NCI-H2196 (cell line): Measurements from ENCODE around the gene GRAMD1A.
"Not testable (repeated sequence)": the region's sequence is repeated elsewhere in the genome, so short reads cannot be mapped to it uniquely, and the experiment has no call there.

Experiments
- DNase-seq: peaks from one replicate; lab custom pipeline; 2025; ENCODE audit not compliant: unreplicated experiment; lab: John Stamatoyannopoulos, UW

The GRAMD1A gene

DNA sequence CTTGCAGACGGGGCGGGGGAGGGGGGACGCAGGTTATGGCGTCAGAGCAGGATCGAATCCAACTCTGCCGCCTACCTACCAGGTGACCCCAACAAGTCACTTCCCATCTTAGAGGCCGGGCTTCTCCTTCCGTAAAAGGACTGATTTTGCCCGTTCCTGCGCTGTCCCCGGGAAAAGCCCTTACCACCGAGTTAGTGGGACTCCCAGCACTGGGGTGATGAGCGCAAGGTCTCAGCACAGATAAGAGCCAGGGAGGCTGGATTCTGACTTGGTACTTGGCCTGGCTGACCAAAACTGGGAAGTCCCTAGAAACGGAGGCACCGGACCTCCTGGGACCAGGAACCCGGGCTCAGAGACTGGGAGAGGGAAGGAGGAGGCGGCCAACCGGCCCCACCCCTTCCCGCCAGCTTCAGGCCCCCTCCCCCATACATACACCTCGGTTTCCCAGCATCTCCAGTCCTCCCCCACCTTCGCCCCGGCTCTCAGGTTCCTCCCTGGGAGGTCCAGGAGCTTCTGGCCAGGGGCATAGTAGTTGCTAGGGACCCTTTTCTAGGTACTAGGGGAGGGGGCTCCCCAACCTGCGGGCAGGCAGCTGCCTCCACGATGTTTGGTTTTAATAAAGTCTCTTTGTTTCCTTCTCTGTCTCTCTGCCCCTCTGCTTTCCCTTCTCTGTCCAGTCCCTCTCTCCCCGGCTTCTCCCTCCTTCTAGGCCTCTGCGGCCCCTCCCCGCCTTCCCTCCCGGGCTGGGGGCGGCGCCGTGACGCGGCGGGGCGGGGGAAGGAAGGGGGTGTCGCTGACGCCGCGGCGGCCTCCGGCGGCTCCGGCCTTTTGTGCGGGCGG is at the start of gene GRAMD1A:
GRAMD1A (plus strand) TSS at position 826 of the 840 bp plus-strand sequence. CDS start 156 bp downstream, outside the sequence.
- peak; percentile 90 for DNase-seq

GRCh38 chr19:34953092-34953491 is 47.0 kb upstream of the GRAMD1A start:
- no peak for DNase-seq

GRCh38 chr19:34957830-34958751 is 42.0 kb upstream of the GRAMD1A start:
- no peak for DNase-seq

- DNase-seq = no peak
Measured at GRCh38 chr19:34959021-34959420, 41.1 kb upstream of the GRAMD1A start.

DNA sequence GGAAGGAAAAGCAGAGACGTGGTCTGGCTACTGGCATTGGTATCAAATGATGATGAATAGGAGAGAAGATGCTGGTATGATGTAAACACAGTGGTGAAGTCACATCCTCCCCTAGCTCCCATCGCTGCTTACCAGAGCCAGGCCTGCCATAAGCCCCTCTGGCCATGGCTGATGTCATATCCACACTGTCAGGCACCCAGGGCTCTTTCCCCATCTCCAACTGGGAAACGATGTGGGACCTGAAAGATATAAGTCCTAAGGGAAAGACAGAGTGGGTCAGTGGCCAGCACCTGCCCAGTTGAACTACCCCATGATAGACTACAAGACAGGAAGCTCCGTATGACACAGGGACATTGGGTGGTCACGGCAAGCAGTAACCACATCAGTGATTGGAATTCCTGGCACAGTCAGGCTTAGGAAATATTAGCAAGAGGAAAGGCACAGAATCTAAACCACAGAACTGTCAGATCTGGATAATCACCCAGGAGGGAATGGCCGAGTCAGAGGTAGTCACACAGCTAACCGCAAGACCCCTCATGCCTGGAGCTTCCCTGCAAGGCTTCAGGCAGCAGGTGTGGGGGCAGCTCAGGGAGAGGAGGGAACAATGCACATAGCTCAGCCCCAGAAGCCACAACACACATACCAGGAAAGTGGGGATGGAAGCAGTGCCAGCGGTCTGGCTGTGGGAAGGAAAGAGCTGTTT is 39.9 kb upstream of the GRAMD1A start:
- no peak for DNase-seq

DNA sequence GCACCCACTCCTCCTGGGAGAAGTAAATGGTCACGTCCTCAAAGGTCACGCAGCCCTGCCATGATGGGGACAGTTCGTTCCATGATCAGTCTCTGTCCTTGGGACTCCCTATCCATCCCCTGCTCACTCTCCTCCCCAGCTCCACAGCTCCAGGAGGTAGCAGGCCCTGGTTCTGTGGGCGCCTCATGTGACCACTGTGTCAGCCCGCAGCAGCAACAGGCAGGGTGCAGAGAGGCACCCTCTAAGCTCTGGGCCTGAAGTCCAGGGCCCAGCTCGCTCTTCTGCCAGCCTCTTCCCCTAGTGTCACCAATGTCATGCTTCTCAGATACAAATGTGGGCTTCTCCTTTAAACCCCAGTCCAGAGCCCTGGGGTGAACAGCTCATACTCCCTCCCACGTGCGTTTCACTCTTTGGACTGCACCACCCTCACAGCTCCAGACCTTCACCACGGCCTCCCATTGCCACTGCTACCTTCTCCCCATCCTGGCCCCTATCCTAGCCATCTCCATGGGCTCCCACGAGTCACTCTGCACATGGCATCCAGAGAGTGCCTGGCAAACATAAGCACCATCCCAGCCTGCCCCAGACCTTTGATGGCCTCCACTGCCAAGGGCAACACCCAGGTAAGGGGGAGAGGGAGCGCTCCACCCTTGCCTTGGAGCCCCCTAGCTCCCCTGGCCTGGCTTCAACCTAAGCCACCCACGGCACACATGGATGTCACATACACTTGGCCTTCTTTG is 39.0 kb upstream of the GRAMD1A start:
- no peak for DNase-seq

DNA sequence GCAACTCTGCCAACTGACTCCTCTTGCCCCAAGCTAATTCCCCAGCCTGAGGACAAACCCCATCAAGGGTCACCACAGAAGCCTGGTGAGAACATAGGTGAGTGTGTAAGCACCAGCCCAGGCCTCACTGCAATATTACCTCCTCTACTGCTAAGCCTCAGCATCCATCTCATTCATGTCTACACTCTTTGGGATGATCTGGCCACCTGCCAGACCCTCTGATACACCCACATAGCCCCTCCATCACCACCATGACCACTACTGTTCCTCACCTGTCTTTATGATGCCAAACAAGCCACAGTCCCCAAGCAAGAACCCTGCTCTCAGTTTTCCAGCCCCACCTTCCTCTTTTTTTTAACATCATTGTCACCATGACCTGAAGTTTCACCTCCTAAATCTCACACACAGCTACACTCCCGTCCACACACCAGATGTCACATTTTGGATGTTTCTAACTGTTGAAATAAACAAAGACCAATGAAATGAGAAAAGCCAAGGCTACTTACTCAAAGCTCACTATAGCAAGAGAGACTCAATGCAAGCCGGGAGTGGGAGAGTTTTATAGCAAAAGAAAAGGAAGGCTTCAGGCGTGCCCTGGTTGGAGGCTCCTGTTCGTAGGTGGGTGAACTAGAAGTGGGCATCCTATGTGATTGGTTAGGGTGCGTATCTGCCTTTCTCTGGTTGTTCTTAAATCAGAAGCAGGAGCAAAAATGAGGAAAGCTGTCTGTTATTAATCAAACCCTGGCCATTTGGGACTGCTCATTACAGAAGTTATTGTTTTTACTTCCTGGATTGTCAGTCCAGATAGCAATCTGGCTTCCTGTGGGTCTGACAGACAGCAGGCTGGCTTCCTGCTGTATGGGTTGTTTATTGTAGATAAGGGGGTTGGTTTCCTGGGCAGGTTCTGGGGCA is 38.1 kb upstream of the GRAMD1A start:
- no peak for DNase-seq

DNA sequence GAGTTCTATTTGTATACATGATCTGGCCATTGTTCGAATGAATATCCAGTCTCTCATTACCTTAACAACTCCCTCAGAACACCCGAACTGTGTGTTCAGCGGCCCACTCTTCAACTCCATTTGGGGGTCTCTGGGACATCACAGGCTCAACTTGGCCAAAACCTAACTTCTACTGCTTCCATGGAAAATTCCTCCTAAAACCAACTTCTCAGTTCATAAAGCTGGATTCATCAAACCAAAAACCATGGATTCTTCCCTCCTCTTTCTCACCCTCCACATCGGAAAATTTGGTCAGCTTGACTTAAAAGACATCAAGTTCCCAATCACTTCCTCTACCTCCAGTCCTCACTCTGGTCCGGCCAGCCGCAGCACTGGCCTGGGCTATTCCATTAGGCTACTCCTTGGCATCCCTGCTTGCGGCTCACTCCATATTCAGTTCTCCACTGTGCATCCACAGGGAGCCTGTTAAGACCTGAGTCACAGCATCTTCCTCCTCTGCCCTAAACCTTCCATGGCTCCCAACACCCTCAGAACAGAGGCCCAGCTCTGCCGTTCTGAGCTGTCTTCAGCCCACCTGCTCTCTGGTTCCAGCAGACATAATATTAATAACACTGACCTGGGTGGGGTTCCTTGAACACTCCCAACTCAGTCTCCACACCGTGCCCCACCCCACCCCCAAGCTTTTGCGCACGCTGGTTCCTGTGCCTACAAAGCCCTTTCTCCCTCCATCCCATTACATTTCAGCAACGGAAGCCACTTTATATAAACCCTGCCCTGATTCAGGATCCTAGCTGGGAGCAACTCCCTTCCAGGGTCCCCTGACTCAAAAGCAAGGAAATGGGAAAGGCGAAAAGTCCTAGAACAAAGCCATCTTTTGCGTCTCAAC is 37.2 kb upstream of the GRAMD1A start:
- no peak for DNase-seq

DNA sequence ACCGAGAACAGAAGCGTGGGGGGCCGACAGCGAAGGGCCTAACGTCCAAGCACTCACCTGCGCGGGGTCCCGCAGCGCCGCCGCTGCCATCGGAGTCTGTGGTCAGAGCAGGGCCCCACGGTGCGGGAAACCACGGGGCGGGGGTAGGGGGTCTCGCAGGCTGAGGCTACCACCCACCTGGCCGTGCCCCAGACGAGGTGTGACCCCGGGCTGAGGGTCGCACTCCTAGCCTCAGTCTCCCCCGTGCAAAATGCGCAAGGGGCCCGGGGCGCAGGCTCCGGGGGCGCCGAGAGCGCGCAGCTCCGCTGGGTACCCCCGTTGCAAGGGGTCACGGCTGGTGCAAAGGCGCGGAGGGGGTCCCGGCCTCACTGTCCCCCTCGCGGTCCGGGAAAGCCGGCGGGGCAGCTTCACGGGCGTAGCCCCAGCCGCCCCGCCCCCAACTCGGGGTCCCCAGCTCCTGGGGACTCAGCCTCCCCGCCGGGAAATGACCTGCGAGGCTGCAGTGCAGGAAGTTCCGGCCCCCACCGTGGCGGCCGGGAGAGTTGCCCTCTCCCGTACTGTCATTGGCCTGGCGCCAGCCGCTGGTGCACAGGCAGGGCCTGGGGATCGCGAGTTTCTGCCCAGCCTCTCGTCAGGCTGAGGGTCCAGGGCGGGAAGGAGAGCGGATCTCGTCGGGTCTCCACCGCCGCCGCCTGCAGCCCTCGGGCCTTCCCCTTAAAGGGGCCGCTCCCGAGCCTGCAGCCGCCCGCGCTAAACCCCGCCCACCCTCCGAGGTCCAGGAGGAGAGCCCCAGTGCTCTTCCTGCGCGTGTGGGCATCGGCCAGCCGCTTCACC is 36.3 kb upstream of the GRAMD1A start, which contains the start of gene ZNF792:
ZNF792 (minus strand) TSS at position 657 of the 834 bp plus-strand sequence; CDS start at position 90, 567 bp downstream.
- peak; percentile 64 for DNase-seq

DNA sequence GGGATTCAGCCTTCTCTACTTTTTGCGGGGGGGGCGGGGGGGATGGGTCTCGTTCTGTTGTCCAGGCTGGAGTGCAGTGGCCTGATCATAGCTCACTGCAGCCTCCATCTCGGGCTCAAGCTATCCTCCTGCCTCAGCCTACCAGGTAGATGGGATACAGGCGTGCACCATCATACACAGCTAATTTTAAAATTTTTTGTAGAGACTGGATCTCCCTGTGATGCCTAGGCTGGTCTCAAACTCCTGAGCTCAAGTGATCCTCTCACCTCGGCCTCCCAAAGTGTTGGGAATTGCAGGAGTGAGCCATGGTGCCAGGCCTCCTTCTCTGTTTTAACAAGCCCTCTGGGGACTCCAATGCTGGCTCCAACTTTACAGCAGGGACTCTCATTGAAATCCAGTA is 35.5 kb upstream of the GRAMD1A start:
- no peak for DNase-seq

GRCh38 chr19:34965505-34965904 is 34.6 kb upstream of the GRAMD1A start:
- not testable (repeated sequence) for DNase-seq

- DNase-seq = no peak
Measured at GRCh38 chr19:34967551-34967950, 32.6 kb upstream of the GRAMD1A start.

- no peak for DNase-seq
Measured at GRCh38 chr19:34969721-34970120, 30.4 kb upstream of the GRAMD1A start.

DNA sequence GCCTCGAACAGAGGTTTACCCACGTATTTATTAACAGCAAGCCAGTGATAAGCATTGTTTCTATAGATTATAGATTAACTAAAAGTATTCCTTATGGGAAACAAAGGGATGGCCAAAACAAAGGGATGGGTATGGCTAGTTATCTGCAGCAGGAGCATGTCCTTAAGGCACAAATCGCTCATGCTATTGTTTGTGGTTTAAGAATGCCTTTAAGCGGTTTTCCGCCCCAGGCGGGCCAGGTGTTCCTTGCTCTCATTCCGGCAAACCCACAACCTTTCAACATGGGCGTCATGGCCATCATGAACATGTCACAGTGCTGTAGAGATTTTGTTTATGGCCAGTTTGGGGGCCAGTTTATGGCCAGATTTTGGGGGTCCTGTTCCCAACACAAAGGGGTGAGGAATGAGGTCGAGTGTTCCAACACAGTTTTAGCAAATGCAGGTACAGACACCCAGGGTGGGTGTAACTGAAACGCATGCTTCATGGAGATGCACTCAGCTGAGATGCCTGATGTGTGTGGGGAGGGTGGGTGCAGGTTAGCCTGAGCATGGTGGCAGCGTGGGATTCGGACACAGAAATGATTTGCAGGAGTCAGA is 29.8 kb upstream of the GRAMD1A start:
- not testable (repeated sequence) for DNase-seq

GRCh38 chr19:34972163-34972705 is 27.9 kb upstream of the GRAMD1A start:
- no peak for DNase-seq

DNA sequence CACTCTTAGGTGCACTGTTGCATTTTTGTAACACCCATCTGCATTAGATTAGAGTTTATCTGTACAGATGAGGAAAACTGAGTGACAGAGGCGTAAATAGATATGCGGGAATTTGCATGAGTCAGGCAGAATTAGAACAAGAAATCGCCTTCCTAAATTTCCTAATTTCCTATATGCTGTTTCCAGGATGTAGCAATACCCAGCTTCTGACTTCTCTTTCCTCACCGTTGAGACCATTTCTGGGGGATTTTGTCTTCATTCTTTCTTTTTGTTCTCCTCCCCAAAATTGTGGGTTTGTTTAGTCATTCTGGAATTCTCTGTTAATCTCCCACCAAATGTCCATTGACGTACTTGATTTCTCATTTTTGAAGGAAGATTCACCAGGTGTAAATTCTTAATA is 25.5 kb upstream of the GRAMD1A start:
- no peak for DNase-seq

DNA sequence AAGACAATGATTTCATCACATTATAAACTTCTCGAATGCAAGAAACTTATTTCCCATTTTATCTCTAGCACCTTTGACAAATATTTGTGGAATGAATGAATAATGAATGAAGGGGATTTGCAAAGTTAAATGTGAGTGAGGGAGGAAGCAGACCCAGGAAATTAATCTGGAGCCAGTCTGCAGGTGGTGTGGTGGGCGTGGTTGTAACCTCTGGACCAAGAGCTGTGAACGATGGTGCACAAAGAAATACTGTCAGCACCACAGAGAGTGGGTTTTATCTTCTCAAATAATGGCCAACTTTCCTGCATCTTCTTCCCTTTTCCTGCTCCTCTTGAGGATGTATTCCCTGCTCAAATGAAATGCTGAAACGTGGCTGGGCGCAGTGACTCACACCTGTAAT is 25.1 kb upstream of the GRAMD1A start:
- no peak for DNase-seq
